Prostate gland (tissue), 2 donors: ENCODE data around the gene CTNNBIP1.

Source experiments
- POLR2A ChIP-seq: fragments of 450-650 bp; IDR thresholded peaks from one replicate; pipeline ENCODE4 v1.6.1; 2016; ENCODE audit warnings: antibody characterized with exemption, mild to moderate bottlenecking
- POLR2AphosphoS5 ChIP-seq: sonication (generic); formaldehyde crosslinking; IDR thresholded peaks from one replicate; pipeline ENCODE4 v1.6.1; 2017; ENCODE audit warnings: antibody characterized with exemption
- TF ChIP-seq, protein P1 (sequence below), 4 experiments: fragments of 200-600 bp in 2 of 4; fragments of 450-650 bp in 2 of 4; sonication (generic) in 2 of 4; IDR thresholded peaks; 1 replicate in 3 of 4; 2 replicates in 1 of 4; pipeline ENCODE4 v1.5.1; 2016 to 2019; ENCODE audit warnings: antibody characterized with exemption in 4 of 4, mild to moderate bottlenecking in 2 of 4, moderate library complexity in 2 of 4

DNA sequence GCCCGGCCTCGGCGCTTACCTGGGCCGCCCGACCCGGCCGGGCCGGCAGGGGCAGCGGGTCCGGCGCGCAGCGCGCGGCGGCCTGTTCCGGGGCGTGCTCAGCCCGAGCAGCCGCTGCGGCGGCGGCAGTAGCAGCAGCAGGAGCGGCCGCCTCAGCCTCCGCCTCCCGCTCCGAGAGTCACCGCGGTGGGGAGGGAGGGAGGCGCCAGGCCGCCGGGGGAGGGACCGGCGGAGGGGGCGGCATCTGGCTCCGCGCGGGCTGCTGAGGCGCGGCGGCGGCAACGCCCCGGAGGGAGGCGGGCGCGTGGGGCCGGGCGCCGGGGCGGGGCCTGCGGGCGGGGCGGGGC, at the start of gene CTNNBIP1:
- no peak for TF ChIP-seq POLR2AphosphoS5
- TF ChIP-seq, protein P1, sequence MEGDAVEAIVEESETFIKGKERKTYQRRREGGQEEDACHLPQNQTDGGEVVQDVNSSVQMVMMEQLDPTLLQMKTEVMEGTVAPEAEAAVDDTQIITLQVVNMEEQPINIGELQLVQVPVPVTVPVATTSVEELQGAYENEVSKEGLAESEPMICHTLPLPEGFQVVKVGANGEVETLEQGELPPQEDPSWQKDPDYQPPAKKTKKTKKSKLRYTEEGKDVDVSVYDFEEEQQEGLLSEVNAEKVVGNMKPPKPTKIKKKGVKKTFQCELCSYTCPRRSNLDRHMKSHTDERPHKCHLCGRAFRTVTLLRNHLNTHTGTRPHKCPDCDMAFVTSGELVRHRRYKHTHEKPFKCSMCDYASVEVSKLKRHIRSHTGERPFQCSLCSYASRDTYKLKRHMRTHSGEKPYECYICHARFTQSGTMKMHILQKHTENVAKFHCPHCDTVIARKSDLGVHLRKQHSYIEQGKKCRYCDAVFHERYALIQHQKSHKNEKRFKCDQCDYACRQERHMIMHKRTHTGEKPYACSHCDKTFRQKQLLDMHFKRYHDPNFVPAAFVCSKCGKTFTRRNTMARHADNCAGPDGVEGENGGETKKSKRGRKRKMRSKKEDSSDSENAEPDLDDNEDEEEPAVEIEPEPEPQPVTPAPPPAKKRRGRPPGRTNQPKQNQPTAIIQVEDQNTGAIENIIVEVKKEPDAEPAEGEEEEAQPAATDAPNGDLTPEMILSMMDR (IDR thresholded peaks at IDR 0.05), result no peak
- peak; percentile 57 for TF ChIP-seq POLR2A
